HepG2 (cell line): Measurements from ENCODE around the gene LRP10. TPM values are rescaled to one million over a fixed set of nuclear protein-coding genes. Genes with fewer than 3 reads are reported as not detected.

Experiments used
- ARNT ChIP-seq: fragments of 450-650 bp; IDR thresholded peaks from 2 replicates; pipeline ENCODE4 v1.6.1; 2017
- CENPX ChIP-seq: sonication (generic); formaldehyde crosslinking; IDR thresholded peaks from 2 replicates; pipeline ENCODE4 v1.9.0; 2021; ENCODE audit warnings: mild to moderate bottlenecking, missing genetic modification reagents, moderate library complexity
- GABPB1 ChIP-seq: IDR thresholded peaks from 2 replicates; pipeline ENCODE4 v1.6.1; 2016; ENCODE audit warnings: mild to moderate bottlenecking, missing genetic modification reagents, moderate library complexity, missing compliant biosample characterization
- GMEB1 ChIP-seq: sonication (generic); formaldehyde crosslinking; IDR thresholded peaks from 2 replicates; pipeline ENCODE4 v1.5.1; 2020; ENCODE audit warnings: missing genetic modification reagents, mild to moderate bottlenecking, borderline replicate concordance
- IRF2 ChIP-seq: IDR thresholded peaks from 2 replicates; pipeline ENCODE4 v1.6.1; 2018; ENCODE audit warnings: missing genetic modification reagents, missing compliant biosample characterization
- NCOA2 ChIP-seq: sonication (generic); formaldehyde crosslinking; IDR thresholded peaks from 2 replicates; pipeline ENCODE4 v1.8.0; 2022; ENCODE audit warnings: inconsistent platforms
- NFE2 ChIP-seq: sonication (generic); formaldehyde crosslinking; IDR thresholded peaks from 2 replicates; pipeline ENCODE4 v1.4.0; 2020; ENCODE audit warnings: missing genetic modification reagents
- NR1H2 ChIP-seq: sonication (generic); formaldehyde crosslinking; IDR thresholded peaks from 2 replicates; pipeline ENCODE4 v1.8.1; 2022; ENCODE audit warnings: low read depth, missing genetic modification reagents, borderline replicate concordance
- RBFOX2 ChIP-seq: fragments of 200-400 bp; formaldehyde crosslinking; IDR thresholded peaks from 2 replicates; pipeline ENCODE4 v1.6.1; 2017; ENCODE audit warnings: low read depth, mild to moderate bottlenecking, low read length
- SETDB1 ChIP-seq: sonication (generic); formaldehyde crosslinking; IDR thresholded peaks from 2 replicates; pipeline ENCODE4 v1.5.1; 2020; ENCODE audit warnings: missing genetic modification reagents, mild to moderate bottlenecking, borderline replicate concordance
- ZFP62 ChIP-seq: sonication (generic); formaldehyde crosslinking; IDR thresholded peaks from 2 replicates; pipeline ENCODE4 v1.4.0; 2020; ENCODE audit warnings: missing genetic modification reagents
- ZNF12 ChIP-seq: sonication (generic); formaldehyde crosslinking; IDR thresholded peaks from 2 replicates; pipeline ENCODE4 v1.5.0; 2020; ENCODE audit warnings: missing genetic modification reagents
- ZNF136 ChIP-seq: sonication (generic); formaldehyde crosslinking; IDR thresholded peaks from 2 replicates; pipeline ENCODE4 v1.8.1; 2022; ENCODE audit warnings: low read depth, mild to moderate bottlenecking, moderate library complexity, missing genetic modification reagents
- ZNF205 ChIP-seq: IDR thresholded peaks from 2 replicates; pipeline ENCODE4 v1.6.1; 2018; ENCODE audit warnings: missing biosample characterization, missing genetic modification reagents
- ZNF570 ChIP-seq: sonication (generic); formaldehyde crosslinking; IDR thresholded peaks from 2 replicates; pipeline ENCODE4 v1.4.0; 2020; ENCODE audit warnings: mild to moderate bottlenecking, missing genetic modification reagents, borderline replicate concordance
- ZSCAN30 ChIP-seq: sonication (generic); formaldehyde crosslinking; IDR thresholded peaks from 2 replicates; pipeline ENCODE4 v1.5.0; 2020; ENCODE audit warnings: mild to moderate bottlenecking, missing genetic modification reagents
- polyA plus RNA-seq, 8 experiments: library from polyadenylated mRNA; depleted of rRNA in 3 of 8; stranded (reverse) in 7 of 8; unstranded in 1 of 8; fragments of >200 nt; fragmentation: Illumina TruSeq in 4 of 8; extraction: Trizol in 4 of 8; gene quantifications; 2 replicates each; pipeline versions ENCODE4 v1.2.1 to v1.2.3, GENCODE V29; 2011 to 2016; ENCODE audit warnings: low read depth in 4 of 8, missing spikeins in 1 of 8, mixed read lengths in 1 of 8; ENCODE audit not compliant: insufficient read depth in 1 of 8
- total RNA-seq, 5 experiments: library from RNA; depleted of rRNA; stranded (reverse); fragments of >200 nt; fragmentation: Illumina TruSeq; extraction: Trizol; gene quantifications; 2 replicates each; pipeline ENCODE4 v1.2.3, GENCODE V29; 2016; ENCODE audit warnings: low read depth in 1 of 5
- TF ChIP-seq, protein P1 (sequence below): sonication (generic); formaldehyde crosslinking; IDR thresholded peaks from 2 replicates; pipeline ENCODE4 v1.8.1; 2022; ENCODE audit warnings: low read depth, mild to moderate bottlenecking, missing genetic modification reagents
- TF ChIP-seq, protein P2 (sequence below): sonication (generic); formaldehyde crosslinking; IDR thresholded peaks from 2 replicates; pipeline ENCODE4 v1.4.0; 2020; ENCODE audit warnings: low read depth, mild to moderate bottlenecking, missing genetic modification reagents
- TF ChIP-seq, protein P3 (sequence below): sonication (generic); formaldehyde crosslinking; IDR thresholded peaks from 2 replicates; pipeline ENCODE4 v1.5.1; 2020; ENCODE audit warnings: missing genetic modification reagents, mild to moderate bottlenecking, borderline replicate concordance
- TF ChIP-seq, protein P4 (sequence below): sonication (generic); formaldehyde crosslinking; IDR thresholded peaks from 2 replicates; pipeline ENCODE4 v1.8.1; 2023; ENCODE audit warnings: missing genetic modification reagents, mild to moderate bottlenecking, borderline replicate concordance

Gene LRP10
- total and polyA plus RNA-seq, 2 of the 13 experiments (the other 11 are each of a cell fraction or from before 2014, with no cell fraction given), result 16.9 to 45.2 TPM

GRCh38 chr14:22837114-22837749, 34.3 kb upstream of the LRP10 start (continued):
- TF ChIP-seq GABPB1 (CRISPR knock-in tag) (peak; percentile 76; the same call in 1 of the 2 replicates), ARNT (no peak), ZFP62 (CRISPR knock-in tag) (no peak), ZNF136 (CRISPR knock-in tag) (peak; percentile 79; the same call in 1 of the 2 replicates), ZSCAN30 (no peak), SETDB1 (CRISPR knock-in tag) (no peak), ZNF570 (CRISPR knock-in tag) (no peak; the same call in 1 of the 2 replicates), GMEB1 (peak; percentile 58; the same call in 1 of the 2 replicates), NCOA2 (no peak), ZNF205 (CRISPR knock-in tag) (peak; percentile 57; the same call in 1 of the 2 replicates), NR1H2 (CRISPR knock-in tag) (no peak; the same call in 1 of the 2 replicates), RBFOX2 (peak; percentile 73), ZNF12 (CRISPR knock-in tag) (no peak), CENPX (CRISPR knock-in tag) (no peak), IRF2 (CRISPR knock-in tag) (no peak), NFE2 (CRISPR knock-in tag) (no peak)
- TF ChIP-seq, protein P1, sequence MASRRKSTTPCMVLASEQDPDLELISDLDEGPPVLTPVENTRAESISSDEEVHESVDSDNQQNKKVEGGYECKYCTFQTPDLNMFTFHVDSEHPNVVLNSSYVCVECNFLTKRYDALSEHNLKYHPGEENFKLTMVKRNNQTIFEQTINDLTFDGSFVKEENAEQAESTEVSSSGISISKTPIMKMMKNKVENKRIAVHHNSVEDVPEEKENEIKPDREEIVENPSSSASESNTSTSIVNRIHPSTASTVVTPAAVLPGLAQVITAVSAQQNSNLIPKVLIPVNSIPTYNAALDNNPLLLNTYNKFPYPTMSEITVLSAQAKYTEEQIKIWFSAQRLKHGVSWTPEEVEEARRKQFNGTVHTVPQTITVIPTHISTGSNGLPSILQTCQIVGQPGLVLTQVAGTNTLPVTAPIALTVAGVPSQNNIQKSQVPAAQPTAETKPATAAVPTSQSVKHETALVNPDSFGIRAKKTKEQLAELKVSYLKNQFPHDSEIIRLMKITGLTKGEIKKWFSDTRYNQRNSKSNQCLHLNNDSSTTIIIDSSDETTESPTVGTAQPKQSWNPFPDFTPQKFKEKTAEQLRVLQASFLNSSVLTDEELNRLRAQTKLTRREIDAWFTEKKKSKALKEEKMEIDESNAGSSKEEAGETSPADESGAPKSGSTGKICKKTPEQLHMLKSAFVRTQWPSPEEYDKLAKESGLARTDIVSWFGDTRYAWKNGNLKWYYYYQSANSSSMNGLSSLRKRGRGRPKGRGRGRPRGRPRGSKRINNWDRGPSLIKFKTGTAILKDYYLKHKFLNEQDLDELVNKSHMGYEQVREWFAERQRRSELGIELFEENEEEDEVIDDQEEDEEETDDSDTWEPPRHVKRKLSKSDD (CRISPR knock-in tag), result peak; percentile 65
- TF ChIP-seq, protein P2, sequence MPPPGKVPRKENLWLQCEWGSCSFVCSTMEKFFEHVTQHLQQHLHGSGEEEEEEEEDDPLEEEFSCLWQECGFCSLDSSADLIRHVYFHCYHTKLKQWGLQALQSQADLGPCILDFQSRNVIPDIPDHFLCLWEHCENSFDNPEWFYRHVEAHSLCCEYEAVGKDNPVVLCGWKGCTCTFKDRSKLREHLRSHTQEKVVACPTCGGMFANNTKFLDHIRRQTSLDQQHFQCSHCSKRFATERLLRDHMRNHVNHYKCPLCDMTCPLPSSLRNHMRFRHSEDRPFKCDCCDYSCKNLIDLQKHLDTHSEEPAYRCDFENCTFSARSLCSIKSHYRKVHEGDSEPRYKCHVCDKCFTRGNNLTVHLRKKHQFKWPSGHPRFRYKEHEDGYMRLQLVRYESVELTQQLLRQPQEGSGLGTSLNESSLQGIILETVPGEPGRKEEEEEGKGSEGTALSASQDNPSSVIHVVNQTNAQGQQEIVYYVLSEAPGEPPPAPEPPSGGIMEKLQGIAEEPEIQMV (CRISPR knock-in tag), result peak; percentile 81
- TF ChIP-seq, protein P3, sequence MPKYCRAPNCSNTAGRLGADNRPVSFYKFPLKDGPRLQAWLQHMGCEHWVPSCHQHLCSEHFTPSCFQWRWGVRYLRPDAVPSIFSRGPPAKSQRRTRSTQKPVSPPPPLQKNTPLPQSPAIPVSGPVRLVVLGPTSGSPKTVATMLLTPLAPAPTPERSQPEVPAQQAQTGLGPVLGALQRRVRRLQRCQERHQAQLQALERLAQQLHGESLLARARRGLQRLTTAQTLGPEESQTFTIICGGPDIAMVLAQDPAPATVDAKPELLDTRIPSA (CRISPR knock-in tag), result no peak; the same call in 1 of the 2 replicates
- TF ChIP-seq, protein P4, sequence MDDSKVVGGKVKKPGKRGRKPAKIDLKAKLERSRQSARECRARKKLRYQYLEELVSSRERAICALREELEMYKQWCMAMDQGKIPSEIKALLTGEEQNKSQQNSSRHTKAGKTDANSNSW (CRISPR knock-in tag), result peak; percentile 79; the same call in 1 of the 2 replicates
